Urothelium cell line (cell line): ENCODE measurements around the gene ITPKC.

Experiments
- DNase-seq: peaks from one replicate; pipeline ENCODE4 v3.0.0; 2011; ENCODE audit warnings: low spot score, mixed read lengths
- FAIRE-seq: peaks from 2 replicates; lab custom pipeline; 2011; peaks lifted over from hg19 to GRCh38; lab: Jason Lieb, UNC

Gene ITPKC

GRCh38 chr19:40739030-40739839 is 22.3 kb downstream of the ITPKC start:
- DNase-seq: no peak
- FAIRE-seq: no peak

DNA sequence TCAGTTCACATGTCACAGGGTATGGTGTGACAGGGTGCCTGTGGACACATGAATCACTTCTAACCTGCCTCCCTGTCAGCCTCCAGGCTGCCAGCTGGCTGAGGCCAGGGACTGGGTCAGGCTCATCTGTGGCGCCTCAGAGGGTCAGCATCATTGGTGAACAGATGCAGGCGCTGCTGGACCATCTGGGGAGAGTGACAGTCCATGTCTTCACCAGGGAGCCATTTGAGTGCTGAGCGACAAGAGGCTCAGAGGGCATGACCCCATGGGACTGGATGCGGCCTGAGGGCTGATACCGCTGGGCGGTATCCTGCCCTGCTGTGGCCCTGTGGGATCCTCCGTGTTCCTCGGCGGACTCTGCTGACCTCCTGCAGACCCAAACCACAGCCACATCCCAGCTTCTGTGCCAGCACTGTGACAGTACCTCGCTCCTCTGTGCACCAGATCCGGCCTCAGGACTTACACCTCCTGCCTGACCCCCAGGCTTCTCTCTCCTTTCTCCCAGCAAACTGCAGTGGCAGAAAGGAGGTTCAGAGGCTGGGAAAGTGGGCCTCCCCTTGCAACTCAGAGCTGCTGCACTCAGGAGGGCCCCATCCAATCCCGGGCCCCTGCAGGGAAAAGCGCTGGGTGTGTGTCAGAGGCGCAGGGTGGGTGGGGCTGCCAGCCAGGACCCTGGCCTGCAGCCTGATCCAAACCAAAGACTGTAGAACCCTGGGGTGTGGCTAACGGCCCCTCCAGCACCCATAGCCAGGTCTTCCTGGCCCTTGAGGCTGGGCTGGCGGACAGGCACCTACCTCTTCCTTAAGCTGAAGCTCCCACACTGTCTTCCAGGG is 23.2 kb downstream of the ITPKC start:
- DNase-seq (no peak), FAIRE-seq (no peak)

DNA sequence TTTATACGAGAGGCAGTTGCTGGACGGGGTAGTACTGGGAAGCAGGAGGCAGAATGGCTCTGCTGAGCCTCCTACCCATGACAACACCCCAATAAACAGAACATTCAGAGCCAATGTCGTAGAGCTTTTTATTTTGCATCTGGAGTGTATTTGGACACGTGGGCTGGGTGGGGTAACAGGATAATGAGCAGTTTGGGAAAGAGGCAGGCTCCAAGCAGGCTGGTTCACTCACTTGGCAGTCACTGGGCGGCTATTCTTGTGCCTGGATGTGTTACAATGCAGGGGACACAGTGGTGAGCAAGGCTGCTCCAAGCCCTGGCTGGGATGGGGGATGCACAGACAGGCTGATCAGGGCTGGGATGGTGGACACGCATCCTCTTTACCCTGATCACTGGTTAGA is 23.8 kb downstream of the ITPKC start:
- DNase-seq (no peak), FAIRE-seq (no peak)

DNA sequence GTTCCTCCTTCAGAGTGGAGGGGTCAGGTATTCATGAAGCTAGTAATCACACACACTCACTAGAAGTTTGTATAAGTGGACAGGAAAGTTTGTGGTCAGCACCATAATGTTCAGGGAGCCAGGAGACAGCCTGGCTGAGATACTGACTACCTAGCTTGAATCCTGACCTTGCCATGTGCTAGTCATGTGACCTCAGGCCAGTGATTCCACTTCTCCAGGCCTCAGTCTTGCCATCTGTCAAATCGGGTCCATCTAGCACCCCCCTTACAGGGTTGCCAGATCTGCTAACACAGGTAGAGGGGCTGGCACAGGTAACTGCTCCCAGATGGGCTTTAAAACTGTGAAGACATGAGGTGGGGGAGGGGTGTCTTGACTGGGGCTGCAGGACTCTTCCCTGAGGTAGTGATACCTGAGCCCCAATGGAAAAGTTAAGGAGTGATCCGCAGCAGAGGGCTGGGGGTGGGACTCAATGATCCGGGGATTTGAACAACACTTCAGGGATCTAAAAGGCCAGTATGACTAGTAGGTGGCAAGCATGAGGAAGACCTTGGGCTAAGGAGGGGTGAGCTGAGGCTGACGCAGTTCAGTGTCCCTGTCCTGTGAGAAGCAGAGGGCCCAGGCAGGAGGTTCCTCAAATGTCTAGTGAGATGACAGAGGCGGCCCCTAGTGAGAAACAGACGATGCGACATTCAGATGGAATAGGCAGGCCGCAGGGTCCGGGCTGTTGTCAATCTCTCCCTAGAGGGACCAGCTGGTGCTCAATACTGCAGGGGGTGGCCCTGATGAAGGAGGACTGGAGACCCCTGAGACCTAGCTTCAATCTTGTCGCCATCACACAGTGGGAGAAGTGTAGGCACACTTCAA is 24.8 kb downstream of the ITPKC start:
- FAIRE-seq: no peak
- no peak for DNase-seq

- DNase-seq (no peak), FAIRE-seq (no peak)
These were observed 25.6 kb downstream of the ITPKC start for GRCh38 chr19:40742477-40742876.

DNA sequence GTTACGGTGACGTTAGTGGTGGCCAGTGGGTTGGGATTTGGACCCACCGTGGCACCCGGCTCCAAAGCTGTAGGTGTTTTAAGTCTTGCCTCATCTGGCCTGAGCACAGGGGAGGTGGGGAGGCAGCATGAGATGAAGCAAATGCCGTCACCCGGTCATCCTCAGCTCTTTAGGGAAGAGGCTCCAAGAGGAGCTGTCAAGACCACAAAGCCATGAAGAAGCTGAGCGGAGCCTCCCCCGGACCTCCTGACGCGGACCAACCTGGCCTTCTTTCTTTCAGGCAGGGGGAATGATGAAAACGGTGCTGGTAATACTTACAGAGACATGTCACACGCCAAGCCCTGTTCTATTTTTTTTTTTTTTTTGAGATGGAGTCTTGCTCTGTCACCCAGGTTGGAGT is 26.0 kb downstream of the ITPKC start:
- DNase-seq (no peak), FAIRE-seq (no peak)

GRCh38 chr19:40743926-40744325 is 27.0 kb downstream of the ITPKC start:
- FAIRE-seq (no peak), DNase-seq (no peak)

- no peak for FAIRE-seq
- no peak for DNase-seq
These were observed 27.9 kb downstream of the ITPKC start for GRCh38 chr19:40744554-40745401.

DNA sequence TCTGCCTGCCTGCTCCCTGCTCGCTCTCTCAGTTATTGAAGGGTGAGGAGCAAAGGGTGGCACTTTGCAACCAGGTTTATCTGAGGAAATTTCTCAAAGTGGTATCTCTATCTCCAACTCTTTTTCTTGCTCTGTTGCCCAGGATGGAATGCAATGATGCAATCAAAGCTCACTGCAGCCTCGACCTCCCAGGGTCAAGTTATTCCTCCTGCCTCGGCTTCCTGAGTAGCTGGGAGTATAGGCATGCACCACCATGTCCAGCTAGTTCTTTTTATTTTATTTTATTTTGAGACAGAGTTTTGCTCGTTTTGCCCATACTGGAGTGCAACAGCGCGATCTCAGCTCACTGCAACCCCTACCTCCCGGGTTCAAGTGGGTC is 28.5 kb downstream of the ITPKC start:
- no peak for FAIRE-seq
- DNase-seq: no peak

DNA sequence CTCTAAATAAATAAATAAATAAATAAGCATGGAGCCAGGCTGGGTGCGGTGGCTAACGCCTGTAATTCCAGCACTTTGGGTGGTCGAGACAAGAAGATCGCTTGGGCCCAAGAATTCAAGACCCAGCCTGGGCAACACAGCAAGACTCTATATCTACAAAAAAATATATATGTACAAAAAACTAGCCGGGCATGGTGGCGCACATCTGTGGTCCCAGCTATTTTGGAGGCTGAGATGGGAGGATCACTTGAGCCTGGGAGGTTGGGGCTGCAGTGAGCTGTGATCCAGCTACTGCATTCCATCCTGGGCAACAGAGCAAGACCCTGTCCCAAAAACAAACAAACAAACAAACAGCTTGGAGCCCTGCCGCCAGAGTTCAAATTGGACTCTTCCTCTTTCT is 30.6 kb downstream of the ITPKC start:
- DNase-seq (no peak), FAIRE-seq (no peak)

GRCh38 chr19:40750058-40750873 is 33.4 kb downstream of the ITPKC start, which contains the start of gene ACTMAP:
TSS of gene ACTMAP (minus strand) at chr19:40750477. CDS start at chr19:40749803, 674 bp downstream.
- FAIRE-seq (no peak), DNase-seq (peak; percentile 99)

- FAIRE-seq: no peak
- peak; percentile 96 for DNase-seq
These were observed 34.1 kb downstream of the ITPKC start, which contains the start of gene SNRPA for GRCh38 chr19:40750874-40751537. TSS of gene SNRPA (plus strand) at chr19:40751203. CDS start at chr19:40751409, 206 bp downstream.

DNA sequence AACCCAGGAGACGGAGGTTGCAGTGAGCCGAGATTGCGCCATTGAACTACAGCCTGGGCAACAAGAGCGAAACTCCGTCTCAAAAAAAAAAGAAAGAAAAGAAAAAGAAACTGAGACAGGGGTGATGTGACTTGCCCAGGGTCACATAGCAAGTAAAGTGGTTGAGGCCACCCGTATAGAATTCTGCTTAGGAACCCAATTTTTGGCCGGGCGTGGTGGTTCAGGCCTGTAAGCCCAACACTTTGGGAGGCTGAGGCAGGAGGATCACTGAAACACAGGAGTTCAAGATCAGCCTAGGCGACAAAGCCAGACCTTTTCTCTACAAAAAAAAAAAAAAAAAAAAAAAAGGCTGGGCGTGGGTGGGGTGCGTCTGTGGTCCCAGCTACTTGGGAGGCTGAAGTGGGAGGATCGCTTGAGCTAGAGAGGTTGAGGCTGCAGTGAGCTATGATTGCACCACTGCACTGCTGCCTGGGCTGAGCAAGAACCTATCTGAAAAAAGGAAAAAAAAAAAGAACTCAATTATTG is 35.4 kb downstream of the ITPKC start:
- DNase-seq (no peak), FAIRE-seq (no peak)

GRCh38 chr19:40754611-40755247 is 37.8 kb downstream of the ITPKC start:
- DNase-seq (no peak), FAIRE-seq (no peak)

- no peak for FAIRE-seq
- no peak for DNase-seq
These were observed 38.3 kb downstream of the ITPKC start for GRCh38 chr19:40755248-40755624.

GRCh38 chr19:40755791-40756190 is 38.9 kb downstream of the ITPKC start:
- DNase-seq (no peak), FAIRE-seq (no peak)

GRCh38 chr19:40756502-40757110 is 39.7 kb downstream of the ITPKC start:
- FAIRE-seq (no peak), DNase-seq (no peak)

- DNase-seq (no peak), FAIRE-seq (no peak)
These were observed 41.6 kb downstream of the ITPKC start for GRCh38 chr19:40758491-40758890.
